Endometrium (tissue), 2 donors: ENCODE results near the gene NECTIN2.

Source experiments
- FAIRE-seq: peaks from 2 replicates; lab custom pipeline; 2012; peaks lifted over from hg19 to GRCh38; lab: Jason Lieb, UNC
- donor health status: control.
- donor health status: control.

The NECTIN2 gene

DNA sequence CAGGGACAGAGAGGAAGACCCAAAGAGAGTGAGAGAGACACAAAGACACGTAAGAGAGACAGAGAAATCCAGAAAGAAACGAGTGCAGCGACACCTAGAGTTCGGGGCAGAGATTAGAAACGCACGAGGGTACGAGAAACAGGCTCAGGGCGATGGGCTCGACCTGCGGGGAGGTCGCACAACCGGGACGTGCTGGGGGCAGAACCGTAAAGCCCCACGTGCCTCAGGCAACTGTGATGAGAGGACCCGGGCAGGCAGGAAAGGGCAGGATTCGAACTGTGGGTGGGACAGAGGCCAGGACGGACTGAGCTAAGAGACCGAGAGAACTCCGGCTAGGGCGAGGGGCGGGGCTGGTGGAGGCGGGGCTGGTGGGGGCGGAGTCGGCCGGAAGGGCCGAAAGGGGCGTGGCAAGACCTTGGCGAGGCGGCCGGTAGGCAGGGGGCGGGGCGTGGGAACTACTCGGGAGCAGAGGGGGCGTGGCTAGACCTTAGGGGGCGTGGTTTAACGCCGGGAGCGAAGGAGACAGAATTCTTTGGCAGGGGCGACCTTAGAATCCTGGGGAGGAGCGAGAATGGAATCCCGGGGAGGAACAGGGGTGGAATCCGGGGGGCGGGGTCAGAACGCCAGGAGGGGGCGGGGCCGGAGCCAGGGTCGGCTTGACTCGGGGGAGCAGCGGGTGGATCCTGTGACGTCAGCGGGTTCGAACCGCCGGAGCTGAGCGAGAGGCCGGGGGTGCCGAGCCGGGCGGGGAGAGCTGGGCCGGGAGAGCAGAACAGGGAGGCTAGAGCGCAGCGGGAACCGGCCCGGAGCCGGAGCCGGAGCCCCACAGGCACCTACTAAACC lies at the start of gene NECTIN2:
Gene NECTIN2, plus strand, starts transcription at position 686 of the 843 bp plus-strand sequence. CDS start 229 bp downstream, outside the sequence.
- no peak for FAIRE-seq

DNA sequence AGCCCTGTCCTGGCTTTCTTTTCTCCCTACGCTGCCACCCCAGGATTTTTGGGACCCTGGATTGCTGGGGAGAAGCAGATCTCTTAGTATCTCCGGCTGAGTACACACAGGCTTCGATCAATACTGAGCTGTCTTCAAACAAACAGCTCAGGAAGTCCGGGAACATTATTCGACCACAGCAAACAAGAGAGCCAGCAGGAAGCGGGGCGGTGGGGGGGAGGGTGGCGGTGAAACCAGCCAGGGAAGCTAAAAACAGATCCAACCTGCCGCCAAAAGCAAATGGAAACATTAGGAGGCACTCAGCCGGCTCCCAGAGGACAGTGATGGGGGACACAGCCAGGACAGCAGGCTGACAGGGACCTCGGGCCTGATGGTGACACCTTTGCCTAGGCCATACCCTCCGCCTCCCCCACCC lies 49.4 kb upstream of the NECTIN2 start:
- FAIRE-seq: no peak

DNA sequence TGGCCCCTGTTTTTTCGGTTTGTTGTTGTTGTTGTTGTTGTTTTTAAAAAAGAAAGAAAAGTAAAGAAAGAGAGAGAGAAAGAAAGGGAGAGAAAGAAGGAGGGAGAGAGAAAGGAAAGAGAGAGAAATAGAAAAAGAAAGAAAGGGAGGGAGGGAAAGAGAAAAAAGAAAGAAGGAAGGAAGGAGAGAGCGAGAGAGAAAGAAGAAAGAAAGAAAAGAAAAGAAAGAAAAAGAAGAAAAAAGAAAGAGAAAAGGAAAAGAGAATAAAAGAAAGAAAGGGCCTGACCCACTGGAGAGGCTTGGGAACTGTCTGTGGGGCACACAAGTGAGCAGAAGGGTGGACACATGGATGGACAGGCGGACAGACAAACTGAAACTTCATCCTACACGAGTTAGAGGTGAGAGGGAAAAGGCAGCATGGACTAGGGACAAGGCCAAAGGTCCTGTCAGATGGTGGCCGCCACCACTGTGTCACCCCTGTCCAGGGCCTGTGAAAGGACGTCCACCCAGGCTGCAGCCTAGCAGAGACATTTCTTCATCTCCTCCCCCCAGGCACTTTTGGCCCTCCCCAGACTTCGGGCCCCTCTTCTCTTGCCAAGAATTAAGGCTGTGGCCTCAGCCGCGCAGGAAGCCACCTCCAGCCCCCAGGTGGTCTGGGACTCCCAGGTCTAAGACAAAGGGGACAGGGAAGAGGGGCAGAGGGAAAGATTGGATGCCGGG lies 46.3 kb upstream of the NECTIN2 start:
- FAIRE-seq: no peak

DNA sequence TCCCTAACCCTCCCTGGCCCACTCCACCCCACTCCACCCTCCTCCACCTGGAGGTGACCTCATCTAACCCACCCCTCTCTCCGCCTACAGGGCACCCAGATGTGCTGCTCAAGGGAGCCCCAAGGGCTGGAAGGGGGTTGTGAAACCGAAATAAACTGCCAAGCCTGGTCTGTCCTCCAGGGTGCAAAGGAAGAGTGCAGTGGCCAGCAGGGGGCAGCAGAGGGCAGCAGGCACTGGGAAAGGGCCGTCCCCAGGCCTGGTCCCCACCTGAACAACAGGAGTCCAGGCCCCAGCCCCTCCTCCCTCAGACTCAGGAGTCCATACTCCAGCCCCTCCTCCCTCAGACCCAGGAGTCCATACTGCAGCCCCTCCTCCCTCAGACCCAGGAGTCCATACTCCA lies 45.6 kb upstream of the NECTIN2 start:
- FAIRE-seq: no peak

DNA sequence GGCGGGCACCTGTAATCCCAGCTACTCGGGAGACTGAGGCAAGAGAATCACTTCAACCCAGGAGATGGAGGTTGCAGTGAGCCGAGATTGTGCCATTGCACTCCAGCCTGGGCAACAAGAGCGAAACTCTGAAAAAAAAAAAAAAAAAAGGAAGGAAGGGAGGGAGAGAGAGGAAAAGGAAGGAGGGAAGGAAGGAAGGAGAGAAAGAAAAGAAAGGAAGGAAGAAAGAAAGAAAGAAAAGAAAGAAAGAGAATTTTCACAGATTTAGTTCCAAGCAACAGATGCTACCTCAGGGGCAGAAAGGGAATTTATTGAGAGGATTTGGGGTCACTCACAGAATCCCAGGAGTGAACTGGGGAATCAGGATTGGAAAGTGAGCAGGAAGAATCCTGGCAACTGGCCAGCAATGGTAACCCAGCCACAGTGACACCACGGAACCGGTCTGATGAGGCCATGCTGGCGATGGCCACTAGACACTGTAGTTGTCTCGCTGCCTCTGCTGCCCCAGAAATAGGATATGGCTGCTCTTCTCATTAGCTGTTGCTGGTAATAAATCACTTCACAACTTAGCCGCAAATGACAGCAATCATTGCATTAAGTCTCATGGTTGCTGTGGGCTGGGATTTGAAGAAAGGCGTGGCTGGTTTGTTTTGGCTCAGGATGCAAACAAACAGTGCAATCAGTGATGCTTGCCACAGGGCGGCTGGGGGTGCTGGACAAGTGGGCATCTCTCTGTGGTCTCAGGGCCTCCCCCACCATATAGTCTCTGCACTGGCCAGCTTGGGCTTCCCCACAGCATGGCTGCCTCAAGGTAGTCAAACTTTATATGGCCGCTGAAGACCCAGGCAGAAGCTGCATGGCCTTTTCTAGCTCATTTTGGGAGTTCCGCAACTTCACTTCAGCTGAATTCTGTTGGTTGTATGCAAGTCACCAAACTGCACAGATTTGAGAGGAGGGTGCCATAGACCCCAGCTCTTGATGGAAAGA lies 42.4 kb upstream of the NECTIN2 start:
- FAIRE-seq: no peak

DNA sequence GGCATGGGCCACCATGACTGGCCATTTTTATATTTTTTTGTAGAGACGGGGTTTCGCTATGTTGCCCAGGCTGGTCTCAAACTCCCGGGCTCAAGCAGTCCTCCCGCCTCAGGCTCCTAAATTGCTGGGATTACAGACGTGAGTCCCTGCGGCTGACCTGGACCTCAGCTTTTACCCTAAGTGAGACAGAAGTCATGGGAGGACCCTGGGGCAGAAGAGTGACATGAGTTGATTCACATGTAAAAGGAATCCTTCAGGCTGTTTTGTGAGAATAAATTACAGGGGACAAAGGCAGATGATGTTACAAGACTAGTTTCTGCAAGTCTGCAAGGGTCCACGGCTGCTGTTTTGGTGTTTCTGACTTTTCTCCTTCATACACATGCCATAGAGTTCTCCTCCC lies 39.8 kb upstream of the NECTIN2 start:
- no peak for FAIRE-seq

DNA sequence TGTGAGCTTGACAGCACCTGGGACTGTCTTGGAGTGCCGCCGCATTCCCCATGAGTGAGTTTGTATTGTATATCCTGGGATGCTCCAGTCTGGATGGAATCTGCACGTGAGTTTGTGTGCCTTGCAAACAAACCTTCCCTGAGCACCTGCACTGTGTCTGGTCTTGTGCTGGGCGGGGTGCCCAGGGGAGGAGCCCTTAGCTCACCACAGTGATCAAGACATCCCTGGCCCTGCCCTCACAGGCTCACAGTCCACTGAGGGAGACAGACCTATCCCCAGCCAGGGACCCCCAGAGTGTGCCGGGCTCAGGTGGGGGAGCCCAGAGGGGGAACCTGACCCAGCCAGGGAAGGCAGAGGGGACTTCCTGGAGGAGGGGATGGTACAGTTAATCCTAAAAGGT lies 38.9 kb upstream of the NECTIN2 start:
- FAIRE-seq: no peak

DNA sequence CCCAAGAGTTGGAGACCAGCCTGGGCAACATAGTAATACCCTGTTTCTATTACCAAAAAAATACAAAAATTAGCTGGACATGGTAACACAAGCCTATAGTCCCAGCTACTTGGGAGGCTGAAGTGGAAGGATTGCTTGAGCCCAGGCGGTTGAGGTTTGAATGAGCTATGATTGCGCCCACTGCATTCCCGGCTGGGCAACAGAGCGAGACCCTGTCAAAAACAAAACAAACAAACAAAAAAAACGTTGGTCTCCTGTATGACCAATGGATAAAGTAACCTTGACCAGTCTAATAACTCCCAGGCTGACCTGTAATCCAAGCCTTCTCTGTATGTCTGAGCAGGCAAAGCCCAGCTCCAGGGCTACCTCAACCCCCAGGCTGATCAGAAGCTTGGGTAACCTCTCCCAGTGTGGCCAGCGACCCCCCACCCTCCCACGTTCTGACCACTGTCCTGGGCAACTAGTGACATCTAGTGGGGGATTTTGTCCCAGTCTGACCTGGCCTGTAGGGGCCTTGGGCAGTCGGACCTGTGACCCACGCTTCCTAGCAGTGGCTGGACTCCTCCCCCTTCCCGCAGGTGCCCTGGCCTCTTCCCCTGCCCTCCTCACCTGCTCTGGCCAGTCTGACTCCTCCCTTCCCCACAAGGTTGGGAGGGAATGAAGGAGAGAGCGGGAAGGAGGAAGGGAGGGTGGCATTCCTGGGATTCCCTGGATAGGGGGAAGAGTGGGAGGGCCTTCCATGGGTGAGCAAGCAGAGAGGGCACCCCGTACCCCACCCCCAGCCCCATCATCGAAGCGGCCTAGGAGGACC lies 38.2 kb upstream of the NECTIN2 start:
- no peak for FAIRE-seq

DNA sequence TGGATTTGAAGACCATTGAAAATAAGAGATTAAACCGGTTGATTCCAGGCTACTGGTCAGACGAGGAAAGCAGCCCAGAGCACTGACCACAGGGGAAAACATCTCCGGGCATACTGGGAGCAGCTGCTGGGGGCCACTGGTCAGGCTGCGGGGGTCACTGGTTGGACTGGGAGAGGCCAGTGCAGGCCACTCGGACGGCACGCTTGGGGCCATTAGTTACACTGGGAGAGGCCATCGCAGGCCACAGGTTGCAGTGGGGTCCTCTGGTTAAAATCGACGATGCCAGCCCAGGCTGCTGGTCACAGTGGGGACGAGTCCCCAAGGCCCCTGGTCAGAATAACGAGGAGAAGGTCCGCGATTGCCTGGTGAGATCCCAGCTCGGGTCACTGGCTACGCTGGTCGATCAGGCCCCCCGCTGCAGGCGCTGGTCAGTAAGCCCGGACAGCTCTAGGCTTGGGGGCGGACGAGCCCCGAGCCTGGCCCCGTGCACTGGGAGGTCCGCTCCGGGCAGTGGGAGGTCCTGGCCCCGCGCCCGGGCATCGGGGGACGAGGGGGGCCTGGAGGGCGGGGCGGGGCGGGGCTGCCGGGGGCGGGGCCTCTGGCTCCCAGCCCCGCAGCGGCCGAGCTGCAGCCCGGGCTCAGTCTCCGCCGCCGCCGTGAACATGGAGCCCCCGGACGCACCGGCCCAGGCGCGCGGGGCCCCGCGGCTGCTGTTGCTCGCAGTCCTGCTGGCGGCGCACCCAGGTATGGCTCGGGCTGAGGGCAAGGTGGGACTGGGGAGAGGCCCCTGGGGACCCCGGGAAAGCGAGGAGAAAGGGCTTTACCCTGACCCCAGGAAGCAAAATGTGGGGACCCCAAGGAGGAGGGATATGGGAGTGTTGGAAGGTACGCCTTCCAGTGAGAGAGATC lies 37.4 kb upstream of the NECTIN2 start, which contains the start of gene BCAM:
Gene BCAM, plus strand, starts transcription at position 641 of the 909 bp plus-strand sequence. Its CDS starts 22 bp downstream, at position 663.
- FAIRE-seq: no peak

DNA sequence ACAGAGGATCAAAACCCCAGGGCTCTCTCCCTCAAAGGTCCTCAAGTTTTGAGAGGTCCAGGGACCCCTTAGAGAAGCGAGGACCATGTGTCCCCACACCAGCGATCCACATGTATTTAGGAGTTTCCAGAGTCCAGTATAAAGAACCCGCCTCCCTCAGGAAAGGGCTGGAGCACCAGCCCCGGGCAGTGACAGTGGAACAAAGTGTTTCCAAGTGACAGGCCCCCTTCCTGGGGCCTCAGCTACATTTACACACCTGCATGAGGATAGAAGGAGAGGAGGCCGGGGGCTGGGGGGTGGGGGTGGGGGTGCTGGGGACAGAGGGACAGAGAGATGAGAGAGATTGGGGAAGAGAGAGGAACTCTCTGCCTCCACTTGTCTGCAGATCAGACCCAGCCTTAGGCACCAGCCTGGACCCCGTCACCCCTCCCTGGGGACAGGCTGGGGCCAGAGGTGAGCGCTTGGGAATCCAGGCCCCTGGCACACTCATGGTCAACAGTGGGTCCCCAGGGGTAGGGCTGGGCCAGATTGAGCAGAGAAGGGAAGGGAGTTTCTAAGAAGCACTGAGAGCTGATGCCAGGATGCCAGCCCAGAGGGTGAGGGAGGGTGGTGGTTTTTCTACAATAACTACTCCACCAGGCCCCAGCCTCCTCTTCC lies 36.4 kb upstream of the NECTIN2 start:
- FAIRE-seq: no peak

DNA sequence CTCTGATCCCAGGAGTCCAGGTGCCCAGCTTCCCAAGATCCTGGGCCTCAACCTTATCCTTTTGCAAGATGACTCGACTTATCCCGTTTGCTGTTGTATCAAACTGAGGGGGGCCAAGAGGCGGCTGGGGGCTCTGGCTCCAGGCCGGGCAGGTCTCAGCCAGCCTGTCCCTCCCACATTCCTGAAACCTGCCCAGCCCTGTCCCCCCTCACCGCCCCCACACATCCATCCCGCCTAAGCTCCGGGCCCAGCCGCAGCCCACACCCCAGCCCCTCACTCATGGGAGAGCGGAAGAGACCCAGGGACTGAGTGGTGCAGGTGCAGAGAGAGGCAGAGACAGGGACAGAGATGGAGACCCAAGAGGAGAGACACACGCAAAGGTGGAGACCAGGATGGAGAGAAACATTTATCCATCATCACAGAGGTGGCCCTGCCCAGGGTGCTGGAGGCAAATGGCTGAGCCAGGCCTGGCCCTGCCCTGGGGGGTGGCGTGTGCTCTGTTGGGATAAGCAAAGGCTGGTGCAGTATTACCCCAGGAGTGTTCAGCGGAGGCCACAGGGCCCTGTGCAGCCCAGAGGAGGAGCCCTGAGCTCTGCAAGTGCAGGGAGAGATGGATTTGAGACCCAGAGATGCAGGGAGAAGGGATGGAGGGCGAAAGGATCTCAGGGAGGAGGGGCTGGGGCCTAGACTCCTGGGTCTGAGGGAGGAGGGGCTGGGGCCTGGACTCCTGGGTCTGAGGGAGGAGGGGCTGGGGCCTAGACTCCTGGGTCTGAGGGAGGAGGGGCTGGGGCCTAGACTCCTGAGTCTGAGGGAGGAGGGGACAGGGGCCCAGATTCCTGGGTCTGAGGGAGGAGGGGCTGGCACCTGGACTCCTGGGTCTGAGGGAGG lies 35.6 kb upstream of the NECTIN2 start:
- no peak for FAIRE-seq

DNA sequence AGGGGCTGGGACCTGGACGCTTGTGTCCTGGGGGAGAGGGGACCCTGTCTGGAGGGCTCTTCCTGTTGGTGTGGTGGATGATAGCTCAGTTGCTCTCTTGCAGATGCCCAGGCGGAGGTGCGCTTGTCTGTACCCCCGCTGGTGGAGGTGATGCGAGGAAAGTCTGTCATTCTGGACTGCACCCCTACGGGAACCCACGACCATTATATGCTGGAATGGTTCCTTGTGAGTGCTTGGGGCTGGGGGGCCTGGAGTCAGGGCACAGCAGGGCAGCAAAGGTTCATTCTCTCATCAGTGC lies 35.0 kb upstream of the NECTIN2 start:
- FAIRE-seq: no peak

DNA sequence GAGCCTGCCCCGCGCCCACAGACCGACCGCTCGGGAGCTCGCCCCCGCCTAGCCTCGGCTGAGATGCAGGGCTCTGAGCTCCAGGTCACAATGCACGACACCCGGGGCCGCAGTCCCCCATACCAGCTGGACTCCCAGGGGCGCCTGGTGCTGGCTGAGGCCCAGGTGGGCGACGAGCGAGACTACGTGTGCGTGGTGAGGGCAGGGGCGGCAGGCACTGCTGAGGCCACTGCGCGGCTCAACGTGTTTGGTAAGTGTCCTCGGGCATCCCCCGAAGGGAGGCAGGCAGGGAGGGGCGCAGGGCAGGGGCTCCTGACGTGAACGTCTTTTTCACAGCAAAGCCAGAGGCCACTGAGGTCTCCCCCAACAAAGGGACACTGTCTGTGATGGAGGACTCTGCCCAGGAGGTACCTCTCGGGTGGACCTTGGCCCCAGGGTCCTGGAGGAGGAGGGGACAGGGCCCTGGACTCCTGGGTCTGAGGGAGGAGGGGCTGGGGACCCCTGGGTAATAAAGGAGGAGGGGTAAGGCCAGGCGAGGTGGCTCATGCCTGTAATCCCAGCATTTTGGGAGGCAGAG lies 33.9 kb upstream of the NECTIN2 start:
- no peak for FAIRE-seq

DNA sequence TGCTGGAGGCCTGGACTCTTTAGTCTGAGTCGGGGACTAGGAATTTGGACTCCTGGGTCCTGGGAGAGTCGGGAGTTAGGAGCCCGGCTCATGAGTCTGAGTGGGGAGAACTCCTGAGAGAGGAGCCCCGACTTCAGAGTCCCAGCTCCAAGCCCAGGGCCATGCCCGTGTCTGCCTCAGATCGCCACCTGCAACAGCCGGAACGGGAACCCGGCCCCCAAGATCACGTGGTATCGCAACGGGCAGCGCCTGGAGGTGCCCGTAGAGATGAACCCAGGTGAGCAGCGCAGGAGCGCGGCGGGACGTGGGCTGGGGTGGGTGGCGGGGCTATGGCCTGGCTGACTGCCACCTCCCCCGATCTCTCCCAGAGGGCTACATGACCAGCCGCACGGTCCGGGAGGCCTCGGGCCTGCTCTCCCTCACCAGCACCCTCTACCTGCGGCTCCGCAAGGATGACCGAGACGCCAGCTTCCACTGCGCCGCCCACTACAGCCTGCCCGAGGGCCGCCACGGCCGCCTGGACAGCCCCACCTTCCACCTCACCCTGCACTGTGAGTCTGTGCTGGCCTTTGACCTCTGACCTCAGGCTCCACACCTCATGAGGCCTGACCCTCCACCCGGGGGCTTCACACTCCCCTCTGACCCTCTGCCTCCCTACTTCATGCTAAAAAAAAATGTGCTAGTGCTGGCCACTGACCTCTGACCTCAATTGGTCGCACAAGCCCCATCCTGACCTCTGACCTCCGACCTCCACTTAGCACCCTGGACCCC lies 32.8 kb upstream of the NECTIN2 start:
- no peak for FAIRE-seq

DNA sequence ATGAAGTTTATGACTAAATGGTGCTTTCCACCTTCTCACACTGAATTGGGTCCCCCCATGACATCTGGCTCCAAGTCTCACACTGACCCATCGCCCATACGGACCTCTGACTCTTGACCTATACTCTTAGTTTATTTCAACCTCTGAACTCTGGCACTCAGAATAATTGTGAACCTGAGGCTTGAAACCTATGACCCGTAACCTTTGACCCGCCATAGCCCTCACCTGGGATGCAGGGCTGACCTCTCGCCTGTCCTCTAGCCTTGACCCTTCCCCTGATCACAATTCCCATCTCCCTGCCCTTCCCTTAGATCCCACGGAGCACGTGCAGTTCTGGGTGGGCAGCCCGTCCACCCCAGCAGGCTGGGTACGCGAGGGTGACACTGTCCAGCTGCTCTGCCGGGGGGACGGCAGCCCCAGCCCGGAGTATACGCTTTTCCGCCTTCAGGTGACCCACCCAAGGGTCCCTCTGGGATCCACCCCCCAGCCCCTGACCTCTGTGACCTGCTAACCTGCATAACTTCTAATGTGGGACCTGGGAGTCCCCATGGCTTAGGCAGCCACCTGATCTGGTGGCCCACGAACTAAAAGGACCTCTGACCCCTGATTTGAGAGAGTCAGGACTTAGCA lies 32.1 kb upstream of the NECTIN2 start:
- no peak for FAIRE-seq

DNA sequence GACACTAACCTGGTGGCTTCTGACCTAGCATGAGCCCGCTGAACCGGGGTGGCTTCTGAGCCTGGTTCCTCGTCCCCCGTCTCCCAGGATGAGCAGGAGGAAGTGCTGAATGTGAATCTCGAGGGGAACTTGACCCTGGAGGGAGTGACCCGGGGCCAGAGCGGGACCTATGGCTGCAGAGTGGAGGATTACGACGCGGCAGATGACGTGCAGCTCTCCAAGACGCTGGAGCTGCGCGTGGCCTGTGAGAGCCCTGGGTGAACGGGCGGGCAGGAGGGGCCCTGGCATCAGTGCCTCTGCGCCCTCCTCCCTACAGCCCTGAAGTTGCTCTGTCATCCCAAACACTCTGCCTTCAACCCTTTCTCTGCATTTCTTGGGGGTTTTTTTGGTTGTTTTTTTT lies 31.6 kb upstream of the NECTIN2 start:
- no peak for FAIRE-seq

DNA sequence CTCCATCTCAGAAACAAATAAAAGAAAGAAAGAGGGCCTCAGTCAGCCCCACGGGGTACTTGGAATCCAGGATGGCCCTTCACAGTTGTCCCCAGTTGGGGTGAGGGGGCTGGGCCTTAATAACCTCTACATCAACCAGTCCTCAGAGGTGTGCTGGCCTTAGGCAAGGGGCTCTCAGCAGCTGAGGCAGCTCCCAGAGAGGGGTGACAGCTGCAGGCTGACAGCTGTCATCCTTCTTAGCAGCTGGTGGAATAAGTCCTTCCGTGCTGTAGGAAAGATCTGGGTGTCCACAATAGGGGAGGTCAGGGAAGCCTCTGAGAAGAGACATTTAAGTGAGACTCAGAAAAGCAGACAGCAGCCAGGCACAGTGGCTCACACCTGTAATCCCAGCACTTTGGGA lies 29.8 kb upstream of the NECTIN2 start:
- no peak for FAIRE-seq
